ENCODE data around the gene ZFP36L1.

Gene ZFP36L1

GRCh38 chr14:68805414-68805813 is 12.5 kb upstream of the ZFP36L1 start:
- Histone ChIP-seq H3K9me3 (ENCODE audit: low read length) (peaks cover 13% of the 10 kb centered on the region), H3K4me3 (ENCODE audit: low read depth, low read length, poor library complexity, severe bottlenecking) (no peak overlapping the region), H3K27ac (ENCODE audit: low read depth, low read length, poor library complexity, severe bottlenecking) (peak overlapping the region; percentile 92), H4K20me1 (ENCODE audit: insufficient read depth, low read length) (no peaks in the 10 kb centered on the region), H3K27me3 (ENCODE audit: insufficient read depth, low read length) (no peaks in the 10 kb centered on the region), H3K36me3 (ENCODE audit: insufficient read depth, low read length) (no peaks in the 10 kb centered on the region), H3K4me2 (ENCODE audit: low read length) (peak overlapping the region; percentile 36; the same call in 1 of the 2 replicates), H3K4me1 (ENCODE audit: insufficient read depth, low read length, severe bottlenecking) (peaks cover 29% of the 10 kb centered on the region), H3K9me2 (ENCODE audit: low read depth, low read length) (no peaks in the 10 kb centered on the region), H3K79me2 (ENCODE audit: insufficient read depth, low read length) (no peaks in the 10 kb centered on the region), H2AFZ (ENCODE audit: low read length) (no peak overlapping the region), H3K9ac (ENCODE audit: low read length) (peak overlapping the region; percentile 37; the same call in 1 of the 2 replicates), H3F3A (ENCODE audit: insufficient read depth, low read length) (peaks cover 10% of the 10 kb centered on the region; the same call in 1 of the 2 replicates)
- no peak for TF ChIP-seq CTCF (IDR thresholded peaks at IDR 0.05; ENCODE audit: low read length)
- TF ChIP-seq EZH2 (IDR thresholded peaks at IDR 0.05; ENCODE audit: borderline replicate concordance, low read length): no peak

GRCh38 chr14:68801631-68802030 is 8.8 kb upstream of the ZFP36L1 start:
- no peaks in the 10 kb centered on the region for H4K20me1 ChIP-seq (ENCODE audit: insufficient read depth, low read length)
- H3K36me3 ChIP-seq (ENCODE audit: insufficient read depth, low read length): no peaks in the 10 kb centered on the region
- H3K4me2 ChIP-seq (ENCODE audit: low read length): no peak overlapping the region
- H3K27ac ChIP-seq (ENCODE audit: low read depth, low read length, poor library complexity, severe bottlenecking): no peak overlapping the region
- H2AFZ ChIP-seq (ENCODE audit: low read length): no peak overlapping the region
- peaks cover 13% of the 10 kb centered on the region; the same call in 1 of the 2 replicates for H3F3A ChIP-seq (ENCODE audit: insufficient read depth, low read length)
- H3K4me1 ChIP-seq (ENCODE audit: insufficient read depth, low read length, severe bottlenecking): peaks cover 31% of the 10 kb centered on the region
- no peaks in the 10 kb centered on the region for H3K9me2 ChIP-seq (ENCODE audit: low read depth, low read length)
- peaks cover 16% of the 10 kb centered on the region for H3K9me3 ChIP-seq (ENCODE audit: low read length)
- H3K4me3 ChIP-seq (ENCODE audit: low read depth, low read length, poor library complexity, severe bottlenecking): no peak overlapping the region
- TF ChIP-seq CTCF (IDR thresholded peaks at IDR 0.05; ENCODE audit: low read length) (no peak), EZH2 (IDR thresholded peaks at IDR 0.05; ENCODE audit: borderline replicate concordance, low read length) (no peak)
- H3K79me2 ChIP-seq (ENCODE audit: insufficient read depth, low read length): no peaks in the 10 kb centered on the region
- H3K27me3 ChIP-seq (ENCODE audit: insufficient read depth, low read length): no peaks in the 10 kb centered on the region
- no peak overlapping the region for H3K9ac ChIP-seq (ENCODE audit: low read length)

GRCh38 chr14:68800953-68801352 is 8.1 kb upstream of the ZFP36L1 start:
- Histone ChIP-seq H3K9me2 (ENCODE audit: low read depth, low read length) (no peaks in the 10 kb centered on the region), H2AFZ (ENCODE audit: low read length) (no peak overlapping the region), H3K9ac (ENCODE audit: low read length) (no peak overlapping the region), H3K27me3 (ENCODE audit: insufficient read depth, low read length) (no peaks in the 10 kb centered on the region), H3K27ac (ENCODE audit: low read depth, low read length, poor library complexity, severe bottlenecking) (no peak overlapping the region), H3F3A (ENCODE audit: insufficient read depth, low read length) (peaks cover 15% of the 10 kb centered on the region; the same call in 1 of the 2 replicates), H3K79me2 (ENCODE audit: insufficient read depth, low read length) (no peaks in the 10 kb centered on the region), H3K9me3 (ENCODE audit: low read length) (peaks cover 16% of the 10 kb centered on the region), H3K36me3 (ENCODE audit: insufficient read depth, low read length) (no peaks in the 10 kb centered on the region), H3K4me1 (ENCODE audit: insufficient read depth, low read length, severe bottlenecking) (peaks cover 31% of the 10 kb centered on the region), H4K20me1 (ENCODE audit: insufficient read depth, low read length) (no peaks in the 10 kb centered on the region), H3K4me3 (ENCODE audit: low read depth, low read length, poor library complexity, severe bottlenecking) (no peak overlapping the region), H3K4me2 (ENCODE audit: low read length) (no peak overlapping the region)
- TF ChIP-seq CTCF (IDR thresholded peaks at IDR 0.05; ENCODE audit: low read length): no peak
- TF ChIP-seq EZH2 (IDR thresholded peaks at IDR 0.05; ENCODE audit: borderline replicate concordance, low read length): no peak

Measured in OCI-LY1 (cell line).